RWPE2 (cell line): ENCODE data around the gene FUT7.

Experiments used
- ATAC-seq: fragments of 200-7000 bp; cut with Tn5 transposase; 3 replicates; pipeline ENCODE4 v1.9.1; 2021; ENCODE audit warnings: low read depth
- DNase-seq: peaks from one replicate; pipeline ENCODE4 v3.0.0-alpha.2; 2020; ENCODE audit warnings: low spot score
- H3K27ac ChIP-seq: fragments of 450-650 bp; 2 replicates; pipeline ENCODE4 v1.5.1; 2017; ENCODE audit warnings: mild to moderate bottlenecking; ENCODE audit not compliant: poor library complexity, severe bottlenecking
- H3K27me3 ChIP-seq: fragments of 250-450 bp; sonication (Bioruptor Pico); 2 replicates; pipeline ENCODE4 v1.5.1; 2021; ENCODE audit warnings: mild to moderate bottlenecking, moderate library complexity; ENCODE audit not compliant: insufficient read depth, poor library complexity, severe bottlenecking
- H3K36me3 ChIP-seq: fragments of 250-450 bp; sonication (Bioruptor Pico); 2 replicates; pipeline ENCODE4 v1.5.1; 2020; ENCODE audit warnings: low read depth, mild to moderate bottlenecking, moderate library complexity
- H3K4me1 ChIP-seq: fragments of 250-450 bp; sonication (Bioruptor Pico); 2 replicates; pipeline ENCODE4 v1.5.1; 2021; ENCODE audit warnings: mild to moderate bottlenecking, moderate library complexity; ENCODE audit not compliant: insufficient read depth, poor library complexity, severe bottlenecking
- H3K4me3 ChIP-seq: fragments of 250-450 bp; sonication (Bioruptor Pico); 2 replicates; pipeline ENCODE4 v1.5.1; 2021; ENCODE audit warnings: mild to moderate bottlenecking, moderate library complexity; ENCODE audit not compliant: severe bottlenecking
- H3K9me3 ChIP-seq: fragments of 250-450 bp; sonication (Bioruptor Pico); 2 replicates; pipeline ENCODE4 v1.5.1; 2021; ENCODE audit warnings: mild to moderate bottlenecking, moderate library complexity; ENCODE audit not compliant: severe bottlenecking
- TF ChIP-seq, protein P1 (sequence below): fragments of 450-650 bp; IDR thresholded peaks from one replicate; pipeline ENCODE4 v1.5.1; 2017; ENCODE audit warnings: mild to moderate bottlenecking, moderate library complexity; ENCODE audit not compliant: poor library complexity, severe bottlenecking

FUT7 gene

GRCh38 chr9:137044502-137045177, 12.8 kb upstream of the FUT7 start:
- TF ChIP-seq, protein P1, sequence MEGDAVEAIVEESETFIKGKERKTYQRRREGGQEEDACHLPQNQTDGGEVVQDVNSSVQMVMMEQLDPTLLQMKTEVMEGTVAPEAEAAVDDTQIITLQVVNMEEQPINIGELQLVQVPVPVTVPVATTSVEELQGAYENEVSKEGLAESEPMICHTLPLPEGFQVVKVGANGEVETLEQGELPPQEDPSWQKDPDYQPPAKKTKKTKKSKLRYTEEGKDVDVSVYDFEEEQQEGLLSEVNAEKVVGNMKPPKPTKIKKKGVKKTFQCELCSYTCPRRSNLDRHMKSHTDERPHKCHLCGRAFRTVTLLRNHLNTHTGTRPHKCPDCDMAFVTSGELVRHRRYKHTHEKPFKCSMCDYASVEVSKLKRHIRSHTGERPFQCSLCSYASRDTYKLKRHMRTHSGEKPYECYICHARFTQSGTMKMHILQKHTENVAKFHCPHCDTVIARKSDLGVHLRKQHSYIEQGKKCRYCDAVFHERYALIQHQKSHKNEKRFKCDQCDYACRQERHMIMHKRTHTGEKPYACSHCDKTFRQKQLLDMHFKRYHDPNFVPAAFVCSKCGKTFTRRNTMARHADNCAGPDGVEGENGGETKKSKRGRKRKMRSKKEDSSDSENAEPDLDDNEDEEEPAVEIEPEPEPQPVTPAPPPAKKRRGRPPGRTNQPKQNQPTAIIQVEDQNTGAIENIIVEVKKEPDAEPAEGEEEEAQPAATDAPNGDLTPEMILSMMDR = no peak
- no peaks in the 10 kb centered on the region for H3K36me3 ChIP-seq
- peak; percentile 36; the same call in 2 of the 3 replicates for ATAC-seq
- no peak overlapping the region for H3K27ac ChIP-seq
- H3K4me1 ChIP-seq = no peaks in the 10 kb centered on the region
- no peaks in the 10 kb centered on the region for H3K27me3 ChIP-seq
- peak overlapping the region; percentile 67 for H3K4me3 ChIP-seq
- DNase-seq = no peak
- no peaks in the 10 kb centered on the region for H3K9me3 ChIP-seq

DNA sequence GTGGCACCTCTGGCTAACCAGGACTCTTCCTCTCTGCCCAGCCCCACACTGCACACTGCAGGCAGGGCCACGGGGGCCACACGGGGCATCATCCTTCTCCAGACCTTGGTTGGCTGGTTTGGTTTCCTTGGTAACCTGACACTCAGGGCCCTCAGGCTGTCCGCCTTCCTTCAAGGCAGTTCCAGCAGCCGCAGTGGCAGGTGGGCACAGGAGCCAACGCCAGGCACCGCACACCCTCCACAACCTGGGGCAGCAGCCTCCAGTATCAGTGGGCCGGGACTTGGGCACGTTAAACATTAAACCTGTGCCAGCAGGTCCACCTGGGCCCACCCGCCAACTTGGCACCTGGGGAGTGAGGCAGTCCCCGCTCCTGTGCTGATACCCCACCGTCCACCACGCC, 12.1 kb upstream of the FUT7 start:
- TF ChIP-seq, protein P1 = no peak
- no peak for DNase-seq
- Histone ChIP-seq H3K9me3 (no peaks in the 10 kb centered on the region), H3K27ac (no peak overlapping the region), H3K27me3 (no peaks in the 10 kb centered on the region), H3K4me1 (no peaks in the 10 kb centered on the region), H3K4me3 (no peak overlapping the region), H3K36me3 (0 out of 2 replicates have a peak, but pooled peaks cover under 1% of the 10 kb centered on the region)
- no peak for ATAC-seq

DNA sequence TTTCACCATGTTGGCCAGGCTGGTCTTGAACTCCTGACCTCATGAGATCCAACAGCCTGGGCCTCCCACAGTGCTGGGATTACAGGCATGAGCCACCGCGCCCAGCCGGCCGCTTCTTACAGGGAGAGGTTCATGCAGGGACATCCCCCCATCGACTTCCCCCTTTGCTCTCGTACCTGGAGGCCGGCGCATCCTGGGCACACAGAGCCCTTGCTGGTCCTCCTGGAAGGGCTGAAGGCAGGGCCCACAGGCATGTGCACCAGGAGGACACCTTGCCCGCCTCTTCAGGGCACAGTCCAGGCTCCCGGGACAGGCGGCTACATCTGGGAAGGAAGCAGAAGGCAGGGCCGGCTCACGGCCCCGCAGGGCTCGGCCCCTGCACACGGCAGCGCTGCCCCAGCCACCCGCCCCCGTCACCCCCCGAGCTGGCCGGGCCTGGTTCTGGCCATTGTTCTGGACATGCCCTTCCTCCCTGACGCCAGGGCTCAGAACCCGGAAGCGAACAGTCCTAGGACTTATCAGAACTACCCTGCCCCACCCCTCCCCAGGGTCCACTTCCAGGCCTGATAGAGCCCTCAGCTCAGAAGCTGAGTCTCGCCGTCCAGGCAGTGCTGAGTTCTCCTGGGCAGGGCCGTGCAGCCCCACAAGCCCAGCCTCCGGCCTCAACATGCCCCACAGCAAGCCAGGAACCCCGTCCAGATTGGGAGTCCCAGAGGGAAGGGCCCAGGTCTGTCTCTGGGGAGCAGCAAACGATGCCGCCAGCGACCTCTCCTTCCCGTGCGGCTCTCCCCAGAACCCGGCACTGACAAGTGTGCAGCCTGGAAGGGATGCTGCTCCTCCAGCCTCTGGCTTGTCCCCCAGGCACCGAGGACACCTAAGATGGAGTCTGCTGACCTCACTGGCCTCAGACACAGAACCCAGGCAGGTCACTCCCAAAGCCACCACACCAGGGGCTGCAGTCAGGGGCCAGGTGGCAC, 11.2 kb upstream of the FUT7 start:
- Histone ChIP-seq H3K4me3 (no peak overlapping the region), H3K36me3 (peaks cover 9% of the 10 kb centered on the region), H3K9me3 (no peaks in the 10 kb centered on the region), H3K27me3 (no peaks in the 10 kb centered on the region), H3K27ac (no peak overlapping the region), H3K4me1 (no peaks in the 10 kb centered on the region)
- DNase-seq (no peak), ATAC-seq (no peak)
- TF ChIP-seq, protein P1 = no peak

GRCh38 chr9:137041124-137041523, 9.2 kb upstream of the FUT7 start:
- no peaks in the 10 kb centered on the region for H3K27me3 ChIP-seq
- ATAC-seq (no peak), DNase-seq (no peak)
- H3K36me3 ChIP-seq = peaks cover 9% of the 10 kb centered on the region
- no peak overlapping the region for H3K27ac ChIP-seq
- H3K9me3 ChIP-seq = no peaks in the 10 kb centered on the region
- no peak overlapping the region for H3K4me3 ChIP-seq
- TF ChIP-seq, protein P1 = no peak
- no peaks in the 10 kb centered on the region for H3K4me1 ChIP-seq

DNA sequence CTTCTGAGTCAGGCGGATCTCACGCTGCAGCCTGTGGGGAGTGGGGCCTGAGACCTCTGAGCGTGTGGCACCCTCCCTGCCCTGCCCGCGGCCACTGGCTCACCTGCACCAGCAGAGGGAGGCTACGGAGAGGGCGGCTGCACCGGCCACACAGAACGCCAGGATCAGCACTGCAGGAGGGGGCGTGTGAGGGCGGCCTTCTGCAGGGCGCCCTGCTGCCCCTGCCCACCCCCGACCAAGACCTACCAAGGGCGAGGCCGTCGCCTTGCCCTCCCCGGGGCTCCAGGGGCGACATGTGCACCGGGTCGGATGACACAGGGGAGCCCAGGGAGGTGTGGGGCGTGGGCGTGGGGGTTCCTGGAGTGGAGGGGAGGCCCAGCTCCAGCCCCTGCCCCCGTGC, 8.7 kb upstream of the FUT7 start:
- H3K27ac ChIP-seq = no peak overlapping the region
- H3K36me3 ChIP-seq = peaks cover 9% of the 10 kb centered on the region
- TF ChIP-seq, protein P1 = no peak
- ATAC-seq (no peak), DNase-seq (no peak)
- no peaks in the 10 kb centered on the region for H3K27me3 ChIP-seq
- H3K9me3 ChIP-seq = no peaks in the 10 kb centered on the region
- no peak overlapping the region for H3K4me3 ChIP-seq
- H3K4me1 ChIP-seq = no peaks in the 10 kb centered on the region
